ENCODE results near the gene RHOG. TPM values are rescaled to one million over a fixed set of nuclear protein-coding genes. Genes with fewer than 3 reads are reported as not detected.

The RHOG gene
- polyA plus RNA-seq, 2 donors = 48.0 to 79.0 TPM

GRCh38 chr11:3803726-3804495 is 36.8 kb downstream of the RHOG start:
- peaks cover 0 to 3% of the 10 kb centered on the region in 2 donors for H3K4me1 ChIP-seq (ENCODE audit: control insufficient read depth in 2 of 2, insufficient read depth in 2 of 2, low read length in 1 of 2)
- H3K9me3 ChIP-seq (ENCODE audit: control insufficient read depth in 2 of 2, insufficient read depth in 1 of 2, low read depth in 1 of 2, low read length in 1 of 2) = no peaks in the 10 kb centered on the region
- WGBS, 2 donors = 93 to 96% methylated on average over 11 of the region's 11 CpGs
- H3K4me3 ChIP-seq (ENCODE audit: low read depth in 1 of 2, low read length in 2 of 2) = no peak overlapping the region
- no peak overlapping the region for H3K27ac ChIP-seq (ENCODE audit: low read depth in 2 of 2, low read length in 1 of 2)
- H3K36me3 ChIP-seq (ENCODE audit: control insufficient read depth in 2 of 2, insufficient read depth in 2 of 2, low read length in 1 of 2) = no peaks in the 10 kb centered on the region
- H3K27me3 ChIP-seq (ENCODE audit: control insufficient read depth in 1 of 2, insufficient read depth in 2 of 2, low read length in 2 of 2) = no peaks in the 10 kb centered on the region

- H3K9me3 ChIP-seq (ENCODE audit: control insufficient read depth in 2 of 2, insufficient read depth in 1 of 2, low read depth in 1 of 2, low read length in 1 of 2) = no peaks in the 10 kb centered on the region
- no peaks in the 10 kb centered on the region for H3K4me1 ChIP-seq (ENCODE audit: control insufficient read depth in 2 of 2, insufficient read depth in 2 of 2, low read length in 1 of 2)
- no peaks in the 10 kb centered on the region for H3K36me3 ChIP-seq (ENCODE audit: control insufficient read depth in 2 of 2, insufficient read depth in 2 of 2, low read length in 1 of 2)
- WGBS, 2 donors = 70 to 78% methylated on average over 4 of the region's 4 CpGs
- H3K27me3 ChIP-seq (ENCODE audit: control insufficient read depth in 1 of 2, insufficient read depth in 2 of 2, low read length in 2 of 2) = no peaks in the 10 kb centered on the region
- no peak overlapping the region for H3K27ac ChIP-seq (ENCODE audit: low read depth in 2 of 2, low read length in 1 of 2)
- no peak overlapping the region for H3K4me3 ChIP-seq (ENCODE audit: low read depth in 1 of 2, low read length in 2 of 2)
Measured at GRCh38 chr11:3802011-3802790, 38.6 kb downstream of the RHOG start.

DNA sequence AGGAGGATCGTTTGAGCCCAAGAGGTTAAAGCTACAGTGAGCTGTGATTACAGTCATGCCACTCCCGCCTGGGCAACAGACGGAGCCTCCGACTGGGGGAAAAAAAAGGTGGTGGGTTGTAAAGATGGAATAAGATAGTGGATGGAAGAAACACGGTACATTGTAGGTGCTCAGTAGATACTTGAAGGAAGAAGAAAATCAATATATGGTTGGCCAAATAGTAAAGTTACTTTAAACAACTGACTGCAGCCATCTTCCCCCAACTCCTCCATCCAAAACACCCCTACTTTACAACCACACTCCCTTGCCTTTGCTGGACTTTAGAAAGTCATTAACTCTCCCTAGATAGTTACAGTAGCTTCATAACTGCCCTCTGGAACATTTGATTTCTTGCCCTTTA is 40.9 kb downstream of the RHOG start:
- H3K9me3 ChIP-seq (ENCODE audit: control insufficient read depth in 2 of 2, insufficient read depth in 1 of 2, low read depth in 1 of 2, low read length in 1 of 2) = no peaks in the 10 kb centered on the region
- WGBS, 2 donors = 66 to 96% methylated on average over 5 of the region's 5 CpGs
- H3K36me3 ChIP-seq (ENCODE audit: control insufficient read depth in 2 of 2, insufficient read depth in 2 of 2, low read length in 1 of 2) = no peaks in the 10 kb centered on the region
- no peak overlapping the region for H3K27ac ChIP-seq (ENCODE audit: low read depth in 2 of 2, low read length in 1 of 2)
- no peaks in the 10 kb centered on the region for H3K27me3 ChIP-seq (ENCODE audit: control insufficient read depth in 1 of 2, insufficient read depth in 2 of 2, low read length in 2 of 2)
- H3K4me3 ChIP-seq (ENCODE audit: low read depth in 1 of 2, low read length in 2 of 2) = no peak overlapping the region
- no peaks in the 10 kb centered on the region for H3K4me1 ChIP-seq (ENCODE audit: control insufficient read depth in 2 of 2, insufficient read depth in 2 of 2, low read length in 1 of 2)

- WGBS, 2 donors = 93 to 95% methylated on average over 9 of the region's 9 CpGs
- peaks cover 0 to 6% of the 10 kb centered on the region in 2 donors for H3K36me3 ChIP-seq (ENCODE audit: control insufficient read depth in 2 of 2, insufficient read depth in 2 of 2, low read length in 1 of 2)
- no peaks in the 10 kb centered on the region for H3K9me3 ChIP-seq (ENCODE audit: control insufficient read depth in 2 of 2, insufficient read depth in 1 of 2, low read depth in 1 of 2, low read length in 1 of 2)
- H3K27me3 ChIP-seq (ENCODE audit: control insufficient read depth in 1 of 2, insufficient read depth in 2 of 2, low read length in 2 of 2) = no peaks in the 10 kb centered on the region
- H3K27ac ChIP-seq (ENCODE audit: low read depth in 2 of 2, low read length in 1 of 2) = no peak overlapping the region
- no peak overlapping the region for H3K4me3 ChIP-seq (ENCODE audit: low read depth in 1 of 2, low read length in 2 of 2)
- no peaks in the 10 kb centered on the region for H3K4me1 ChIP-seq (ENCODE audit: control insufficient read depth in 2 of 2, insufficient read depth in 2 of 2, low read length in 1 of 2)
Measured at GRCh38 chr11:3799143-3799542, 41.6 kb downstream of the RHOG start.

- Histone ChIP-seq H3K27me3 (ENCODE audit: control insufficient read depth in 1 of 2, insufficient read depth in 2 of 2, low read length in 2 of 2) (no peaks in the 10 kb centered on the region), H3K27ac (ENCODE audit: low read depth in 2 of 2, low read length in 1 of 2) (peak within 1 kb of the TSS; percentile 93 to 95), H3K4me3 (ENCODE audit: low read depth in 1 of 2, low read length in 2 of 2) (peak within 1 kb of the TSS; percentile 74 to 95), H3K4me1 (ENCODE audit: control insufficient read depth in 2 of 2, insufficient read depth in 2 of 2, low read length in 1 of 2) (no peaks in the 10 kb centered on the region), H3K36me3 (ENCODE audit: control insufficient read depth in 2 of 2, insufficient read depth in 2 of 2, low read length in 1 of 2) (peaks cover 3 to 12% of the 10 kb centered on the region in 2 donors), H3K9me3 (ENCODE audit: control insufficient read depth in 2 of 2, insufficient read depth in 1 of 2, low read depth in 1 of 2, low read length in 1 of 2) (no peaks in the 10 kb centered on the region)
- 0% methylated on average over 84 to 86 of the region's 86 CpGs for WGBS, 2 donors
Measured at GRCh38 chr11:3797329-3798090, 43.2 kb downstream of the RHOG start, which contains the start of gene NUP98. Gene NUP98 (minus strand): TSS chr11:3797554. CDS start chr11:3782117, 15,437 bp downstream.

GRCh38 chr11:3796801-3797328 is 43.9 kb downstream of the RHOG start:
- Histone ChIP-seq H3K4me1 (ENCODE audit: control insufficient read depth in 2 of 2, insufficient read depth in 2 of 2, low read length in 1 of 2) (no peaks in the 10 kb centered on the region), H3K4me3 (ENCODE audit: low read depth in 1 of 2, low read length in 2 of 2) (peak overlapping the region; percentile 74 to 95), H3K27me3 (ENCODE audit: control insufficient read depth in 1 of 2, insufficient read depth in 2 of 2, low read length in 2 of 2) (no peaks in the 10 kb centered on the region), H3K36me3 (ENCODE audit: control insufficient read depth in 2 of 2, insufficient read depth in 2 of 2, low read length in 1 of 2) (peaks cover 3 to 12% of the 10 kb centered on the region in 2 donors), H3K27ac (ENCODE audit: low read depth in 2 of 2, low read length in 1 of 2) (peak overlapping the region; percentile 88 to 95), H3K9me3 (ENCODE audit: control insufficient read depth in 2 of 2, insufficient read depth in 1 of 2, low read depth in 1 of 2, low read length in 1 of 2) (no peaks in the 10 kb centered on the region)
- 1% methylated on average over 25 to 26 of the region's 26 CpGs for whole genome bisulfite sequencing, 2 donors

- Histone ChIP-seq H3K27ac (ENCODE audit: low read depth in 2 of 2, low read length in 1 of 2) (peak overlapping the region in 1 of 2 donors; percentile 62), H3K36me3 (ENCODE audit: control insufficient read depth in 2 of 2, insufficient read depth in 2 of 2, low read length in 1 of 2) (peaks cover 3 to 12% of the 10 kb centered on the region in 2 donors), H3K4me1 (ENCODE audit: control insufficient read depth in 2 of 2, insufficient read depth in 2 of 2, low read length in 1 of 2) (no peaks in the 10 kb centered on the region), H3K27me3 (ENCODE audit: control insufficient read depth in 1 of 2, insufficient read depth in 2 of 2, low read length in 2 of 2) (no peaks in the 10 kb centered on the region), H3K9me3 (ENCODE audit: control insufficient read depth in 2 of 2, insufficient read depth in 1 of 2, low read depth in 1 of 2, low read length in 1 of 2) (no peaks in the 10 kb centered on the region), H3K4me3 (ENCODE audit: low read depth in 1 of 2, low read length in 2 of 2) (peak overlapping the region; percentile 74 to 95)
- WGBS, 2 donors = 8 to 9% methylated on average over 14 of the region's 14 CpGs
Measured at GRCh38 chr11:3796346-3796745, 44.4 kb downstream of the RHOG start.

GRCh38 chr11:3796002-3796311 is 44.8 kb downstream of the RHOG start:
- WGBS, 2 donors = 26 to 28% methylated on average over 6 of the region's 6 CpGs
- Histone ChIP-seq H3K36me3 (ENCODE audit: control insufficient read depth in 2 of 2, insufficient read depth in 2 of 2, low read length in 1 of 2) (peaks cover 3 to 12% of the 10 kb centered on the region in 2 donors), H3K9me3 (ENCODE audit: control insufficient read depth in 2 of 2, insufficient read depth in 1 of 2, low read depth in 1 of 2, low read length in 1 of 2) (no peaks in the 10 kb centered on the region), H3K27me3 (ENCODE audit: control insufficient read depth in 1 of 2, insufficient read depth in 2 of 2, low read length in 2 of 2) (no peaks in the 10 kb centered on the region), H3K4me3 (ENCODE audit: low read depth in 1 of 2, low read length in 2 of 2) (peak overlapping the region in 1 of 2 donors; percentile 74), H3K4me1 (ENCODE audit: control insufficient read depth in 2 of 2, insufficient read depth in 2 of 2, low read length in 1 of 2) (no peaks in the 10 kb centered on the region), H3K27ac (ENCODE audit: low read depth in 2 of 2, low read length in 1 of 2) (no peak overlapping the region)
